Uterus (tissue), 2 donors: Measurements from ENCODE around the gene PRKACA.
A peak's percentile ranks its signal among the peaks of the same experiment; 100 is the strongest.

Source experiments
- CTCF ChIP-seq, 4 experiments: fragments of 200-600 bp in 2 of 4; fragments of 450-650 bp in 2 of 4; sonication (generic) in 2 of 4; IDR thresholded peaks; one replicate each; pipeline ENCODE4 v1.5.1; 2016 to 2019; ENCODE audit warnings: antibody characterized with exemption in 4 of 4, mild to moderate bottlenecking in 2 of 4, moderate library complexity in 1 of 4
- POLR2A ChIP-seq, 2 donors: fragments of 450-650 bp; IDR thresholded peaks; one replicate each; pipeline ENCODE4 v1.6.1; 2016; ENCODE audit warnings: antibody characterized with exemption in 2 of 2, mild to moderate bottlenecking in 1 of 2, moderate library complexity in 1 of 2

DNA sequence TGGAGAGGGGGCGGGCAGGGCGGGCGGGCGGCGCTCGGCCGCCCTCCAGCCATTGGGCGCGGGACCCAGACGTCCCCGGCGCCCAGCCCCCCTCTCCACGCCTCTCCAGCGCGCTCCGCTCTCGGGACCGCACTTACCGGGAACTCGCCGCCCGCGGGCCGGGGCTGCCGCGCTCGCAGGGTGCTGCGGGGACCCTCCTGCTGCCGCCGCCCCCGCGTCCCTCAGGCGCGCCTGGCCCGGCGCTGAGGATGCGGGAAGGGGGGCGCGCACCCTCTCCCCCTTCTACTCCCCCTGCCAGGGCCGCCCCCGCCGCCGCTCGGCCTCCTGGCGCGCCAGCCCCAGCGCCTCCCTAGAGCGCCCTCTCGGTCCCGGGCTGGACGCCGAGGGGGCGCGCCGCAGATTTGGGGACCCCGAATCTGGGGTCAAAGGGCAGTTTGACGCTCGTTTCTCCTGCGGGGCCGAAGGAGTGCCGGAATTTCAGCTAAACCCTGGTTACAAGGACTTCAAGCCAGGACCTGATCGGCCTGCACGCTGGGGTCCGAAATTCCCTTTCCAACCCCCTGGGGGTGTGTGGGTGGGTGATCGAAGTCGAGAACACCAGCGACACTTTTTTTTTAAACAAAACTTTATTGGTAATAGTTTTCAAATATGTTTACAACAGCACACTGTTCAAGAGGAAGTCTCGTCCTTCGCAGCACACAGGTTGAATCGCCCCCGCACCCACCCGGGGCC is 26.3 kb downstream of the PRKACA start:
- TF ChIP-seq CTCF (IDR thresholded peaks at IDR 0.05) (peak; percentile 3 to 36 (median 24)), POLR2A (IDR thresholded peaks at IDR 0.05) (peak; percentile 50 to 86)
